Transverse colon (tissue), 4 donors: ENCODE data around the gene ZYG11A.

ENCODE experiments used
- EP300 ChIP-seq: sonication (generic); formaldehyde crosslinking; IDR thresholded peaks from one replicate; pipeline ENCODE4 v1.6.1; 2017; ENCODE audit warnings: antibody characterized with exemption, low read depth
- POLR2A ChIP-seq: fragments of 450-650 bp; IDR thresholded peaks from one replicate; pipeline ENCODE4 v1.6.1; 2016; ENCODE audit warnings: antibody characterized with exemption, mild to moderate bottlenecking, moderate library complexity
- POLR2AphosphoS5 ChIP-seq, 3 donors: sonication (generic); formaldehyde crosslinking; IDR thresholded peaks; one replicate each; pipeline ENCODE4 v1.6.1; 2016; ENCODE audit warnings: antibody characterized with exemption in 3 of 3
- TF ChIP-seq, protein P1 (sequence below), 5 experiments: fragments of 200-600 bp in 3 of 5; fragments of 450-650 bp in 2 of 5; sonication (generic) in 3 of 5; IDR thresholded peaks; 1 replicate in 2 of 5; 2 replicates in 3 of 5; pipeline ENCODE4 v1.5.1; 2016 to 2017; ENCODE audit warnings: antibody characterized with exemption in 5 of 5, inconsistent platforms in 3 of 5, mild to moderate bottlenecking in 2 of 5, moderate library complexity in 1 of 5

DNA sequence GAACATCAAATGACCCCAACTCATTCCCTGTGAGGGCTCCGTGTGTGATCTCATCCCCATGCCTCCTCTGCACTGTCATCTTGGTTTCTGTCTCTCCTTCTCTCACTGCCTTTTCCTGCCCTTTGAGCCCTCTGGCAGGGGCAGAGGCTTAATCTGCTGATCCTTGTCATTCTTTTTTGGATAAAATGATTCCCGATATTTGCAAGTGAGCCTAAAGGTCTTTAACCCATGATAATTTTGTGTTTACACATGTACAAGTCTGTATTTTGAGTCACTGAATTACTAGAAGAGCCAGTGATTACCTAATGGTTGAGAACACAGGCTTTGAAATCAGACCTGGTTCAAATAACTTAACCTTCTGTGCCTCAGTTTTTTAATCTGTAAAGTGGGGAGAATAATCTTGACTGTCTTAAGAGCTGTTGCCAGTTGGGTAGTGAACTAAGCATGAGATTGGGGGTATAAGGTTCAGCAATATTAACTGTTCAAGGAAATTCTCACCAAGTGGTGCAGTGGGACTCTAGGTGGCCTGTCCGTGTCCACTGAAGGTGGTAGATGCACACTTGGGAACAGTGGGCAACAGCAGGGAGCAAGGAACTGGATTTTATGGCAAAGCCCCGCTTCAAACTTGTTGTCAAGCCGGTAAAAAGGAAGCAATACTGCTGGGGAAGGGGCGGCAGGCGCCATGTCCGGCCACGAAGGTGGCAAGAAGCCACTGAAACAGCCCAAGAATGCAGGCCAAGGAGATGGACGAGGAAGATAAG lies 77.3 kb downstream of the ZYG11A start:
- TF ChIP-seq EP300 (no peak), POLR2AphosphoS5 (IDR thresholded peaks at IDR 0.05) (no peak), POLR2A (no peak)
- TF ChIP-seq, protein P1, sequence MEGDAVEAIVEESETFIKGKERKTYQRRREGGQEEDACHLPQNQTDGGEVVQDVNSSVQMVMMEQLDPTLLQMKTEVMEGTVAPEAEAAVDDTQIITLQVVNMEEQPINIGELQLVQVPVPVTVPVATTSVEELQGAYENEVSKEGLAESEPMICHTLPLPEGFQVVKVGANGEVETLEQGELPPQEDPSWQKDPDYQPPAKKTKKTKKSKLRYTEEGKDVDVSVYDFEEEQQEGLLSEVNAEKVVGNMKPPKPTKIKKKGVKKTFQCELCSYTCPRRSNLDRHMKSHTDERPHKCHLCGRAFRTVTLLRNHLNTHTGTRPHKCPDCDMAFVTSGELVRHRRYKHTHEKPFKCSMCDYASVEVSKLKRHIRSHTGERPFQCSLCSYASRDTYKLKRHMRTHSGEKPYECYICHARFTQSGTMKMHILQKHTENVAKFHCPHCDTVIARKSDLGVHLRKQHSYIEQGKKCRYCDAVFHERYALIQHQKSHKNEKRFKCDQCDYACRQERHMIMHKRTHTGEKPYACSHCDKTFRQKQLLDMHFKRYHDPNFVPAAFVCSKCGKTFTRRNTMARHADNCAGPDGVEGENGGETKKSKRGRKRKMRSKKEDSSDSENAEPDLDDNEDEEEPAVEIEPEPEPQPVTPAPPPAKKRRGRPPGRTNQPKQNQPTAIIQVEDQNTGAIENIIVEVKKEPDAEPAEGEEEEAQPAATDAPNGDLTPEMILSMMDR (IDR thresholded peaks at IDR 0.05), result no peak
